Mesothelial cell of epicardium (in vitro differentiated cells): ENCODE results near the gene EPHX1. TPM values are rescaled to one million over a fixed set of nuclear protein-coding genes. Genes with fewer than 3 reads are reported as not detected.

Experiments
- DNase-seq, 2 experiments: peaks; one replicate each; pipeline ENCODE4 v3.0.0; 2021; ENCODE audit warnings: low spot score in 2 of 2; ENCODE audit not compliant: unreplicated experiment in 2 of 2
- H3K27ac Mint-ChIP-seq: 2 replicates; pipeline ENCODE4 v1.8.0; 2021; ENCODE audit warnings: mixed read lengths
- H3K27me3 Mint-ChIP-seq: 2 replicates; pipeline ENCODE4 v1.8.0; 2021; ENCODE audit warnings: low read depth, mixed read lengths
- H3K36me3 Mint-ChIP-seq: 2 replicates; pipeline ENCODE4 v1.8.0; 2021; ENCODE audit warnings: mixed read lengths
- H3K4me1 Mint-ChIP-seq: 2 replicates; pipeline ENCODE4 v1.8.0; 2021; ENCODE audit warnings: mixed read lengths
- H3K4me3 Mint-ChIP-seq: 2 replicates; pipeline ENCODE4 v1.8.0; 2021; ENCODE audit warnings: mild to moderate bottlenecking, moderate library complexity, mixed read lengths
- H3K9me3 Mint-ChIP-seq: 2 replicates; pipeline ENCODE4 v1.8.0; 2021; ENCODE audit warnings: mixed read lengths
- total RNA-seq: library from RNA; stranded (reverse); gene quantifications from 3 replicates; pipeline ENCODE4 v1.2.1, GENCODE V29; 2021
- TF ChIP-seq, protein P1 (sequence below): fragments of 200-600 bp; sonication (generic); IDR thresholded peaks from one replicate; pipeline ENCODE4 v1.5.0; 2021; ENCODE audit warnings: antibody characterized with exemption; ENCODE audit not compliant: unreplicated experiment

EPHX1 gene
- total RNA-seq, 1 donor from 2014 or later, result 35.9 TPM

DNA sequence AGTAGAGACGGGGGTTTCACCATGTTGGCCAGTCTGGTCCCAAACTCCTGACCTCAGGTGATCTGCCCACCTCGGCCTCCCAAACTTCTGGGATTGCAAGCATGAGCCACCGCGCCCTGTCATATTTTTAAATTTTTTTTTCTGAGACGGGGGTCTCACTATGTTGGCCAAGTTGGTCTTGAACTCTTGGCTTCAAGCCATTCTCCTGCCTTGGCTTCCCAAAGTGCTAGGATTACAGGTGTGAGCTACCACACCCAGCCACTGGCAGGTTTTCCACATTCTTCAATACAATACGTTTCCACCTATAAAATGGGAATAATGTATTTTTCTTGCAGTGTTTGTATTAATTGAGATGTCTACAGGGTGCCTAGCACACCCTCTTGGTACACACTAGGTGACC lies 82.4 kb downstream of the EPHX1 start:
- DNase-seq, result no peak
- H3K4me3 Mint-ChIP-seq, result no peak overlapping the region
- no peaks in the 10 kb centered on the region for H3K36me3 Mint-ChIP-seq
- TF ChIP-seq, protein P1, sequence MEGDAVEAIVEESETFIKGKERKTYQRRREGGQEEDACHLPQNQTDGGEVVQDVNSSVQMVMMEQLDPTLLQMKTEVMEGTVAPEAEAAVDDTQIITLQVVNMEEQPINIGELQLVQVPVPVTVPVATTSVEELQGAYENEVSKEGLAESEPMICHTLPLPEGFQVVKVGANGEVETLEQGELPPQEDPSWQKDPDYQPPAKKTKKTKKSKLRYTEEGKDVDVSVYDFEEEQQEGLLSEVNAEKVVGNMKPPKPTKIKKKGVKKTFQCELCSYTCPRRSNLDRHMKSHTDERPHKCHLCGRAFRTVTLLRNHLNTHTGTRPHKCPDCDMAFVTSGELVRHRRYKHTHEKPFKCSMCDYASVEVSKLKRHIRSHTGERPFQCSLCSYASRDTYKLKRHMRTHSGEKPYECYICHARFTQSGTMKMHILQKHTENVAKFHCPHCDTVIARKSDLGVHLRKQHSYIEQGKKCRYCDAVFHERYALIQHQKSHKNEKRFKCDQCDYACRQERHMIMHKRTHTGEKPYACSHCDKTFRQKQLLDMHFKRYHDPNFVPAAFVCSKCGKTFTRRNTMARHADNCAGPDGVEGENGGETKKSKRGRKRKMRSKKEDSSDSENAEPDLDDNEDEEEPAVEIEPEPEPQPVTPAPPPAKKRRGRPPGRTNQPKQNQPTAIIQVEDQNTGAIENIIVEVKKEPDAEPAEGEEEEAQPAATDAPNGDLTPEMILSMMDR, result no peak
- peaks cover 3% of the 10 kb centered on the region for H3K4me1 Mint-ChIP-seq
- peaks cover 4% of the 10 kb centered on the region for H3K27me3 Mint-ChIP-seq
- H3K27ac Mint-ChIP-seq, result no peak overlapping the region
- H3K9me3 Mint-ChIP-seq, result no peaks in the 10 kb centered on the region

Other genes with a start within 250 kb of the EPHX1 start
- gene ENAH, start 157.0 kb upstream of the EPHX1 start, total RNA-seq, result 137 to 144 TPM (median 140 TPM) in 3 replicates
- gene SRP9, start 32.3 kb upstream of the EPHX1 start, total RNA-seq, result 241 to 259 TPM (median 251 TPM) in 3 replicates
- 75.7 to 81.5 TPM (median 78.4 TPM) in 3 replicates for gene TMEM63A, start 72.3 kb downstream of the EPHX1 start, total RNA-seq
- 1.6 to 1.7 TPM (median 1.6 TPM) in 3 replicates for gene LEFTY1, start 79.0 kb downstream of the EPHX1 start, total RNA-seq
- 36.6 to 38.9 TPM (median 37.0 TPM) in 3 replicates for gene PYCR2, start 114.1 kb downstream of the EPHX1 start, total RNA-seq
- gene LEFTY2, start 131.1 kb downstream of the EPHX1 start, total RNA-seq, result 0.38 to 0.74 TPM (median 0.57 TPM) in 3 replicates
- gene SDE2, start 189.2 kb downstream of the EPHX1 start, total RNA-seq, result 21.2 to 22.9 TPM (median 21.5 TPM) in 3 replicates